ENCODE results near the gene LRIG3. TPM values are rescaled to one million over a fixed set of nuclear protein-coding genes. Genes with fewer than 3 reads are reported as not detected.

Gene LRIG3
- total RNA-seq, 2 donors from 2014 or later: 68.6 to 71.6 TPM

DNA sequence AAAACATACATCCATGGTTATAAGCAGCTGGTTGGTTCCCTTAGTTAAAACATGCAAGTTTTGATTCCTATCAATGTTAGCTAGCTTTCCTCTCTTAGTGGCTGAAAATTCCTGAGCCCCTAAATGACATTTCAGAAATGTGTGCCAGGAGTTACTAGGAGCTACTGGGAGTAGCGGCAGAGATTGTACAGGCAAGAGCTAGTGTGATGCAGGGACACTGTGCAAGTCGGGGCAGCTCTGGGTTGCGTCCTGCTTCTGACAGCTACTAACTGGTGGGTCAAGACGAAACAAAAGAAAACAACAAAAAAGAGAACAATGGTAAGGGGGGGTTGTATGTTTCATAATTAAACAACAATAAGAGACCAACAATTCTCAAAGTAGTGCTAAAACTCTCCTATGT is 35.4 kb downstream of the LRIG3 start:
- WGBS, 2 donors: 87 to 92% methylated on average over 4 of the region's 4 CpGs
- no peak for DNase-seq
- peaks cover 18 to 54% of the 10 kb centered on the region in 2 donors for H3K36me3 ChIP-seq (replicated peaks in 1 of 2; ENCODE audit: insufficient read depth in 1 of 2, low read depth in 2 of 2)
- H3K4me1 ChIP-seq: peaks cover 8% of the 10 kb centered on the region
- no peak overlapping the region for H3K27ac ChIP-seq
- TF ChIP-seq POLR2A (IDR thresholded peaks at IDR 0.05): no peak
- TF ChIP-seq, protein P1, sequence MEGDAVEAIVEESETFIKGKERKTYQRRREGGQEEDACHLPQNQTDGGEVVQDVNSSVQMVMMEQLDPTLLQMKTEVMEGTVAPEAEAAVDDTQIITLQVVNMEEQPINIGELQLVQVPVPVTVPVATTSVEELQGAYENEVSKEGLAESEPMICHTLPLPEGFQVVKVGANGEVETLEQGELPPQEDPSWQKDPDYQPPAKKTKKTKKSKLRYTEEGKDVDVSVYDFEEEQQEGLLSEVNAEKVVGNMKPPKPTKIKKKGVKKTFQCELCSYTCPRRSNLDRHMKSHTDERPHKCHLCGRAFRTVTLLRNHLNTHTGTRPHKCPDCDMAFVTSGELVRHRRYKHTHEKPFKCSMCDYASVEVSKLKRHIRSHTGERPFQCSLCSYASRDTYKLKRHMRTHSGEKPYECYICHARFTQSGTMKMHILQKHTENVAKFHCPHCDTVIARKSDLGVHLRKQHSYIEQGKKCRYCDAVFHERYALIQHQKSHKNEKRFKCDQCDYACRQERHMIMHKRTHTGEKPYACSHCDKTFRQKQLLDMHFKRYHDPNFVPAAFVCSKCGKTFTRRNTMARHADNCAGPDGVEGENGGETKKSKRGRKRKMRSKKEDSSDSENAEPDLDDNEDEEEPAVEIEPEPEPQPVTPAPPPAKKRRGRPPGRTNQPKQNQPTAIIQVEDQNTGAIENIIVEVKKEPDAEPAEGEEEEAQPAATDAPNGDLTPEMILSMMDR (IDR thresholded peaks at IDR 0.05): no peak
- intact Hi-C loops (cut with DNase I): no loop called here
- H3K27me3 ChIP-seq: no peaks in the 10 kb centered on the region
- no peaks in the 10 kb centered on the region for H3K9me3 ChIP-seq
- no peak overlapping the region for H3K4me3 ChIP-seq
- no peak for ATAC-seq

DNA sequence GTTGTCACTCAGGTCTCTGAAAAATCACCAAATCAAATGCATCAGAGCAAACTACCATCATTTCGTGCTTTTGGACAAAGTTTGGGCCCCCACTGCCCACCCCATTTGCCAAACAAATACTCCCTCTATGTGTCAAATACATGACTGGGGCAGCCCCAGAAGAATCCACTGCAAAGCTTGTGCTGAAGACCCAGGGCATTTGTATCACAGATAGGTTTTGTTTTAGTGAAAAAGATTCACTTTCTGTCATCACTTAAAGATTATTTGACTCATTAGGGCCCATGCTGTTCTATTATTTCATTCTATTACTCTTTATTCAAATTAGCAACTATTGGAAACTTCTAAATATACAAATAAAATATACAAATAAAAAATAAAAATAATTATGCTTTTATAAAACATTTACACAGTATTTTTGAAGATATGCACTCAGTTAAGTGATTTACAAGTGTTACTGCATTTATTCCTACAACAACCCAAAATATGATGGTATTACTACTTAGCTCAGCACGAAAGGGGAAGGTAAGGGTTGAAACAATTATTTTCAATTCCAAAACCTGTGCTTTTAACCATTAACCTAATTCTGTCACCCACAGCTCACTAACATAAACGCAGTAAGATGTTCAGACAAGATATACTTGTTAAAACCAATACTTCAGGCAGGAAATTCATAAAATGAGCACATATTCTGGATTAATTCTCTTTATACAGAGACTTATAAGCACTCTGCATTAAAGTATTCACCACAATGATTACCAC is 36.5 kb downstream of the LRIG3 start:
- no peaks in the 10 kb centered on the region for H3K9me3 ChIP-seq
- H3K27me3 ChIP-seq: no peaks in the 10 kb centered on the region
- no peak overlapping the region for H3K4me3 ChIP-seq
- H3K4me1 ChIP-seq: peaks cover 8% of the 10 kb centered on the region
- intact Hi-C loops (cut with DNase I): no loop called here
- no peak overlapping the region for H3K27ac ChIP-seq
- ATAC-seq (no peak), DNase-seq (no peak)
- TF ChIP-seq POLR2A (IDR thresholded peaks at IDR 0.05): no peak
- TF ChIP-seq, protein P1 (IDR thresholded peaks at IDR 0.05): no peak
- H3K36me3 ChIP-seq (replicated peaks in 1 of 2; ENCODE audit: insufficient read depth in 1 of 2, low read depth in 2 of 2): peaks cover 20 to 47% of the 10 kb centered on the region in 2 donors
- WGBS, 2 donors: 70 to 74% methylated on average over 3 of the region's 3 CpGs

DNA sequence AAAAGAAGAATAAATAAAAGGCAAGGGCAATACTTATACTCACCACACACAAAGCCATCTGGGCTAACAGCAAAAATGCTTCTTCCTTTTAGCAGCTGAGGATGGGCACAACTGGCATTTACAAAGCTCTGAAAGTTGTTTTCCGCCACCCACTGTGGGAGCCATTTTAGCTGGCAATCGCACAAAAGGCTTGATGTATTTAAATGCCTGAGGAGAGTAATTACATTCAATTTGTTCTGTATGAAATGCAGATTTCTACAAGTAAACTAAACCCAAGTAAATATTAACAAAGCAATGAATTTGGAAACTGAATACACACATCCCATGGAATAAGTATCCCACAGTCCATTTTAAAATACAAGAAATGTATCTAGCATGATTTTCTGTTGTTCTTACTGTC is 37.5 kb downstream of the LRIG3 start:
- Histone ChIP-seq H3K27ac (no peak overlapping the region), H3K9me3 (no peaks in the 10 kb centered on the region), H3K27me3 (no peaks in the 10 kb centered on the region), H3K4me1 (peaks cover 9% of the 10 kb centered on the region), H3K4me3 (no peak overlapping the region), H3K36me3 (replicated peaks in 1 of 2; ENCODE audit: insufficient read depth in 1 of 2, low read depth in 2 of 2) (peaks cover 25 to 45% of the 10 kb centered on the region in 2 donors)
- WGBS, 2 donors: 95 to 97% methylated on average over 2 of the region's 2 CpGs
- no peak for DNase-seq
- no peak for TF ChIP-seq POLR2A (IDR thresholded peaks at IDR 0.05)
- TF ChIP-seq, protein P1 (IDR thresholded peaks at IDR 0.05): no peak
- intact Hi-C loops (cut with DNase I): no loop called here
- no peak for ATAC-seq

DNA sequence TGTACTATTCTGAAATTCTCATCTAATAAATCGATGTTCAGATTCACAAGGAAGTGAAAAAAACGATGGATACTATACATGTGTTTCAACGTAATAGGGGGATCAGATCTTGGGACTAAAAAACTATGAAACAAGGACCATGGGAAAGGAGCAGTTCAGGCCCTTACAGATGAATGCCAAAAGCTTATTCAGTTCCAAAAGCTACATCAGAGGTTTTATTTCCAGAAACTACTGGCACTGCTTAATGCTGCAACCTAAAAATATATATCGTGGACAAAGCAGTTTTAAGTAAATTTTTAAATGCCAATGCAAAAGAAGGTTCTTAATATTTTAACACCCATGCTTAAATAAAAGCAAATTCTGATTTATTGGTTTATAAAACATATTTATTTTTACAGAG is 38.5 kb downstream of the LRIG3 start:
- H3K27me3 ChIP-seq: no peaks in the 10 kb centered on the region
- TF ChIP-seq POLR2A (IDR thresholded peaks at IDR 0.05): no peak
- TF ChIP-seq, protein P1 (IDR thresholded peaks at IDR 0.05): no peak
- H3K4me3 ChIP-seq: no peak overlapping the region
- ATAC-seq: no peak
- H3K4me1 ChIP-seq: peaks cover 19% of the 10 kb centered on the region
- peaks cover 21 to 41% of the 10 kb centered on the region in 2 donors for H3K36me3 ChIP-seq (replicated peaks in 1 of 2; ENCODE audit: insufficient read depth in 1 of 2, low read depth in 2 of 2)
- DNase-seq: no peak
- intact Hi-C loops (cut with DNase I): no loop called here
- WGBS, 2 donors: 84 to 88% methylated on average over 4 of the region's 4 CpGs
- H3K9me3 ChIP-seq: no peaks in the 10 kb centered on the region
- H3K27ac ChIP-seq: no peak overlapping the region

DNA sequence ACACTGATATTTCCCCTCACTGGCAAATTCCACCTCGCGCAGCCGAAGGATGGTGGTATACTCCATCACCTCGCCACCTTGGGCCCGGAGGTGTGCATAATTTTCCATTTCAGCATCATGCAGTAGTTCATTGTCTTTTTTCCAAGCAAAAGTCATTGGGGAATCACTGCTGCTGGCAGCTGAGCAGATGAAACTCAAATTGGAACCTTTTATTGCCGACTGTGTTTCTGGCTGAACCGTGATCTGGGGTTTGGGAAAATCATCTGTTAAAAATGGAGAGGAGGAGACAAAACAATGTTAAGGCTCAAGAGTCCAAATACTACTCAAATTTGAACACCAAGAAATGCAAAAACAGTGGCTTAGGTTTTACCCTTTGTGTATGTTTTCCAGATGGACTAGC is 39.7 kb downstream of the LRIG3 start:
- no peak overlapping the region for H3K27ac ChIP-seq
- 89 to 98% methylated on average over 7 of the region's 7 CpGs for WGBS, 2 donors
- H3K4me1 ChIP-seq: peaks cover 25% of the 10 kb centered on the region
- TF ChIP-seq, protein P1 (IDR thresholded peaks at IDR 0.05): no peak
- TF ChIP-seq POLR2A (IDR thresholded peaks at IDR 0.05): no peak
- peaks cover 15 to 33% of the 10 kb centered on the region in 2 donors for H3K36me3 ChIP-seq (replicated peaks in 1 of 2; ENCODE audit: insufficient read depth in 1 of 2, low read depth in 2 of 2)
- H3K27me3 ChIP-seq: no peaks in the 10 kb centered on the region
- intact Hi-C loops (cut with DNase I): no loop called here
- DNase-seq (no peak), ATAC-seq (no peak)
- no peaks in the 10 kb centered on the region for H3K9me3 ChIP-seq
- no peak overlapping the region for H3K4me3 ChIP-seq
